HG02870 (cell line): ENCODE results near the gene ZYG11B.
"Not testable (repeated sequence)": the region's sequence is repeated elsewhere in the genome, so short reads cannot be mapped to it uniquely, and the experiment has no call there.

Experiments
- ATAC-seq: cut with Tn5 transposase; IDR thresholded peaks from one replicate; pipeline ENCODE4 v1.9.1; 2021; ENCODE audit warnings: mild to moderate bottlenecking, moderate library complexity; ENCODE audit not compliant: unreplicated experiment

The ZYG11B gene

DNA sequence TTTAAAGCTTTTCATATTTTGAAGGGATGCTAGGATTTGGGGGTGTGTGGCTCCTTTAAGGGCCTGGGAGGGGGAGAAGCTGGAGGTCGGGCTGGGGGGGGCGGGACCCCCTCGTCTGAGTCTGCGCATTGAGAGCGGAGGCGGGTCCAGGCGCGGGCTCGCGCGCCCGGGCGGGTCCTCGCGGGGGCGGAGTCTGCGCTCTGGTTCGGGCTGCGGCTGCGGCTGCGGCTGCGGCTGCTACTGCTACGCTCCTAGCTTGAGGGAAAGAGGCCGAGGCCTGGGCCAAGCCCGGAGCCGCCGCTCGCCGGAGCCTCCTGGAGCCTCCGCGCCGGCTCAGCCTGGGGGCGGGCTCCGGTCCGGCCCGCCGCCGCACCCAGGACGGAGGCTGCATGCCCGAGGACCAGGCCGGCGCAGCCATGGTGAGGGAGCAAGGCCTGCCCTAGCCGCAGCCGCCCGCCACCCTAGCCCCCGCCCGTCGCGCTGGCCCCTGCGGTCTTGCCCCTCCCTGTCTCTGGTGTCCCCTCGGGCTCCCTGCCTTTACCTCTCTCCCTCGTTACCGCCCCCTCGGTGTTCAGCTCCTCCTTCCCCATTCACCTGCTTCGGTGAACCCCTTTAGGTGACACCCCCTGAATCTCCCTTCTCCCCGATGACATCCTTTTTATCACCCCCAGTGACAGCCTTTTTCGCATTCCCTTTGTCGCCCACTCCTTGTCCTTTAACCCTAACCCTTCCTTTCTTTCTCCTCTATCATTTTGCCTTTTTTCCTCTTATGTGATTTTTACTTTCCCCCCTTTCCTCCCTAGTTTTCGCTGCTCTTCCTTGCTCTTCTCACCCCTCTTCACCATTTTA lies at the start of gene ZYG11B:
Gene ZYG11B, plus strand, starts transcription at position 189 of the 849 bp plus-strand sequence. Its CDS starts 201 bp downstream, at position 390.
- peak; percentile 92 for ATAC-seq

DNA sequence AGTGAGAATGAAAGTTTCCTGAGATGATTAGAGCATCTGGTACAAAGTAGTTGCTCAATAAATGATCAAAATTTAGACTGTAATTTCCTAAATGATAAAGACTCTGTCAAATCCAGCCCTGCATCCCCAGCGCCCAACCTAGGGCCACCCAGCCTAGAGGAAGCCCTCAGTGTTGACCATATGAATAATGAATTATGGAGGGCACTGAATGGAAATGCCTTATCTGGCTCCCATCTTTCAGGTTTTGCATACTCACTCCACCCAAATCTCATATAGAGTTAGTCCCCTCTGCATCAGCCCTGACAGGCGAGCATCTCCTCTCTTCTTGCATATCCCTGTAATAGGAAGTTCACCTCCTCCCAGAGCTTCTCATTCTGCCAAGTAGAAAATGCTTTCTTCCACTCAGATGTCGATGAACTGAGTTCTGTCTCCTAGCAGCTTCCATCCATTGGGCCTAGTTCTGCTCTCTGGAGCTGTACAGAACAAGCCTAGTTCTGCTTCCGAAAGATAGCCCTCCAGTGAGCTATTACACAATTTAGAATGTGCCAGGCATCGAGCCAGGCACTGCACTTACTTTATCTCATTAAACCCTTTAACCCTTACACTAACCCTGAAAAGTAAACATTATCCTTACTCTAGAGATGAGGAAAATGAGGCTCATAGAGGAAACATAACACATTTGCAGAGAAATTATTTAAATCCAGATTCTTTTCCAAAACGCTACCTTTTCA lies 49.0 kb upstream of the ZYG11B start:
- no peak for ATAC-seq

DNA sequence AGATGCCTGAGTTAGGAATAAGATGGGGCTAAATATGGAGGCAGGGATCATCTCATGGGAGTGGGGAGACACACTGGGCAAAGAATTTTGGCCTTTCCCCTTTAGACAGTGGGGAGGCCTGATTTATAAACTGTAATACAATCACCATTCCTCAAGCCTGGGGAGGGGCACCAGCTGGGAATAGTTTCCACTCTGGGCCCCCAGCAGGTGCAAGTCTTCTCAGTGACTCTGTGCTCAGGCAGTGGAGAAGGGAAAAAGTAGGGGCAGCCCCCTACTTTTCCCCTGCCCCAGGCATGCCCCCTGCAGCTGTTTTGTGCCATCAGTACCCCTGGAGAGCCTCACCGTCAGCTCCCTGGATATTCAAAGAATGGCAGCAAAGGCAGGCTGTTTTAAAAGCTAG lies 47.2 kb upstream of the ZYG11B start:
- no peak for ATAC-seq

DNA sequence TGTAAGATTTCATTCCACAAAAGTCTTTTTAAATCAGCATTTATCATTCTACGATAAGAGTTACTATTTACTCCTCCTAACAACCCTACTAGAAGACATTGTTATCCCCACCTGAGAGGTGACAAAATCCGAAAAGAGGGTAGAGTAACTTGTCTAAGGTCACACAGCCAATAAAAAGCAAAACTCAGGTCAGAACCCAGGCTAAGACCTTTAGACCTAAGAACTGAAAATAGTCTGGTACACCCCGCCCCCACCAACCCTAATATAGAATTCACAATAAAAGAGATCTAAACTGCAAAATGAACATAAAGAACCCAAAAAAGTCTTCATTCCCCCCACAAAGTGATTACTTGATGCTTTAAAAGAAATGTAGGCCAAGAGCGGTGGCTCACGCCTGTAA lies 46.8 kb upstream of the ZYG11B start:
- ATAC-seq = no peak

DNA sequence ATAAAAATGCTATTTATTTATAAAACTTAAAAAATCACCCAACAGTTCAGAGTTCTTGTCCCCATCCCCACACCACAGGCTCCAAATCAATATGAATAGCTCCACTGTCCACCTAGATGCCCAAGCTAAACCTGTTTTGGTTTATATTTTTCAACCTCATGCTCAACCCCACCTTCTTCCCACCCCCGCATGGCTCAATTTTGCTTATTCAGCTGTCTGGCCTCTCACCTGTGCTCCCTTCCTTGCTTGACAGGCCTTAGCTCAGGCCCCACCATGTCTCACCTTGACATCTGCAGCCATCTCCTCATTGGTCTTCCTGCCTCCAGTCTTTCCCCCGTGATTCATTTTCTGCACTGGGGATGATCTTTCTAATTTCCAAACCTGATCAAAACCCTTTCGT lies 45.9 kb upstream of the ZYG11B start:
- ATAC-seq = no peak

DNA sequence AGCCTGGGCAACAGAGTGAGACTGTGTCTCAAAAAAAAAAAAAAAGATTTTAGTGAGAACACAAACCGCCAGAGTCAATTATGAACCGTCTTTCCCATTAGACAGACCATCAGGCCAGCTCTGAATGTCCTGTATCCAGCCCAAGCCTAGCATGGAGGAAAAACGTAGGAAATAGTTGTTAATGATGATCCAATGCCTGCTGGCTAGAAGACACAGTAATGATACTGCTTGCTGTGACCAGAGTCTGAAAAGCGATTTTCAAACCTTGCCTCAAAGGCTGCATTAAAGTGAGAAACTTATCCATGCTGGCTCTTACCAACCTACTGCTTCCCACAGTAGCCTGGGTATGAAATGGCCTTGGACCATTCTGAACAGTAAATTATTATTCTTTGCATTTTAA lies 45.1 kb upstream of the ZYG11B start:
- ATAC-seq = no peak

DNA sequence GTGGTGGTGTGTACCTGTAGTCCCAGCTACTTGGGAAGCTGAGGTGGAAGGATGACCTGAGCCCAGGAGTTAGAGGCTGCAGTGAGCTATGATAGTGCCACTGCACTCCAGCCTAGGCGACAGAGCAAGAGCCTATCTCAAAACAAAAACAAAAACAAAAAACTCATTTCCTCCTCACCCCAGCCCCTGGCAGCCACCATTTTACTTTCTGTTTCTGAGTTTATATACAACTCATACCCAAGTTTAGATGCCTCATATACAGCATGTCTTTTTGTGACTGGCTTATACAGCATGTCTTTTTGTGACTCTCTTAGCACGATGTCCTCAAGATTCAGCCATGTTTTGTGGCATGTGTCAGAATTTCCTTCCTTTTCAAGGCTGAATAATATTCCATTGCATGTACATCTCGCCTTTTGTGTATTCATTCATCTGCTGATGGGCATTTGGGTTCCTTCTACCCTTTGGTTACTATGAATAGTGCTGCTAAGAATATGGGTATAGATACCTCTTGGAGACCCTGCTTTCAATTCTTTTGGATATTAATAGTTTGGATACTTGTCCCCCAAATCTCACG lies 42.8 kb upstream of the ZYG11B start:
- no peak for ATAC-seq

DNA sequence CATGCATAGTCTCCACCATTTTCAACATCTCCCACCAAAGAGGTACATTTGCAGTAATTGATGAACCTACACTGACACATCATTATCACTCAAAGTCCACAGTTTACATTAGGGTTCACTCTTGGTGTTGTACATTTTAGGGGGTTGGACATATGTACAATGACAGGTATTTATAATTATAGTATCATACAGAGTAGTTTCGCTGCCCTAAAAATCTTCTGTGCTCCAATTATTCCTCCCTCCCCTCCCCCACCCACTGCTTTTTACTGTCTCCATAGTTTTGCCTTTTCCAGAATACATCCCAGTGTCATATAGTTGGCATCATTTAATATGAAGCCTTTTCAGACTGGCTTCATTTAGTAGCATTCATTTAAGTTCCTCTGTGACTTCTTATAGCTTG lies 41.7 kb upstream of the ZYG11B start:
- ATAC-seq = no peak

DNA sequence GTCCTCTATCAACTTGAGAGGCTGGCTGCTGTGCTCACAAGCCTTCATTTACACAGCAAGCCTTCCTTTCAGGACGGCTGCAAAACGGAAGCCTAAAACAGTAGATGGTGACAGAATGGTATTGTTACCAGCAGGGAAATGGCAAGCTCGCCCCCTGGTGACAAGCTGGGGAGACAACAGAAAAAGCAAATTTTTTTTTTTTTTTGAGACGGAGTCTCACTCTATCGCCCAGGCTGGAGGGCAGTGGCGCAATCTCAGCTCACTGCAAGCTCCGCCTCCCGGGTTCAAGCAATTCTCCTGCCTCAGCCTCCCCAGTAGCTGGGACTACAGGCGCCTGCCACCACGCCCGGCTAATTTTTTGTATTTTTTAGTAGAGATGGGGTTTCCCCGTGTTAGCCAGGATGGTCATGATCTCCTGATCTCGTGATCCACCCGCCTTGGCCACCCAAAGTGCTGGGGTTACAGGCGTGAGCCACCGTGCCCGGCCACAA lies 39.9 kb upstream of the ZYG11B start:
- peak; percentile 82 for ATAC-seq

DNA sequence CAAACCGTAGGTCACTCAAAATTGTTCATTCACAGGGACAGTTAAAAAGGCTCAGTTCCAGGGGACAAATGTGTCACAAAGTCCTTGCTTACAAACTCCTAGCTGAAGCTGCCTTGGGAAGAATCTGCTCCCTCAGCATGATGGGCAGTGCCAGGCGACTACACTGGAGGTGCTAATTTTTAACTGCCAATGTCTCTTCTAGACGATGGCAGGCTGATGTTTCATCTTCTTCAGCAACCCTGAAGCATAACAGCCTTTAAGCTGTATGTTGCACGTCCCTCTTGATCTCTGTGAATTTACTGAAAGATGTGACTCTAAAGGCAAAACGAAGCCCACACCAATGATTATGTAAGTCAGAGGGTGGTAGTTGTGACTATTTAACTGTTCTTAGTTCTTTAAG lies 39.4 kb upstream of the ZYG11B start:
- ATAC-seq = no peak

DNA sequence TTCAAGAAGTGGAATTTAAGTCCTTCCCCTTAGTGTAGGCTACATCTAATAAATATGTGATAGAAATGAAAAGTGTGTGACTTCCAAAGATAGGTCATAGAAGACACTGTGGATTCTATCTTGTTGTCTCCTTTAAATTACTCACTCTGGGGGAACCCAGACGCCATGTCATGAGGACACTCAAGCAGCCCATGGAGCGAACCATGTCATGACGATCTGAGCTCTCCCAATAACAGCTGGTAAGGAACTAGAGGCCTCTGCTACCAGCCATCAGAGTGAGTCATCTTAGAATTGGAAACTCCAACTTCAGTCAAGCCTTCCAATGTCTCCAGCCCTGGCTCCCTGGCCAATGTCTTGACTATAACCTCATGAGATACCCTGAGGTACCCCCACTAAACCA lies 34.4 kb upstream of the ZYG11B start:
- no peak for ATAC-seq

DNA sequence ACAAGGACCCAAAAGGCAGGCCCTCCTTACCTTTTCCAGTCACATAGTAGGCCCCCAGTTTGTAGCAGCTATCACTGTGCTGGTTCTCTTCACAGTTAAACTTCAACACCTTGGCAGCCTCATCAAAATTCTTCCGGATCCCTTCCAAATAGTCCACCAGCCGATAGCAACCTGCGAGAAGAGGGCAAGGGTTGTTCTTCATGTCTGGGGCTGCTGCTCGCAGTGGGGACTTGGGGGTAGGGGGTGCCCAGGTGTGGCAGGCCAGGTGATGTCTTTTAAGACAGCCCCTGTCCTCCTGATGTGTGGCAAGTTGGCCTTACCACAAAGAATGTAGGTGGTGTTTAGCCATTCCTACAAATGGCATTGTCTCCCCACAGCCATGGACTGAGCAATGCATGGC lies 33.6 kb upstream of the ZYG11B start:
- ATAC-seq = no peak

DNA sequence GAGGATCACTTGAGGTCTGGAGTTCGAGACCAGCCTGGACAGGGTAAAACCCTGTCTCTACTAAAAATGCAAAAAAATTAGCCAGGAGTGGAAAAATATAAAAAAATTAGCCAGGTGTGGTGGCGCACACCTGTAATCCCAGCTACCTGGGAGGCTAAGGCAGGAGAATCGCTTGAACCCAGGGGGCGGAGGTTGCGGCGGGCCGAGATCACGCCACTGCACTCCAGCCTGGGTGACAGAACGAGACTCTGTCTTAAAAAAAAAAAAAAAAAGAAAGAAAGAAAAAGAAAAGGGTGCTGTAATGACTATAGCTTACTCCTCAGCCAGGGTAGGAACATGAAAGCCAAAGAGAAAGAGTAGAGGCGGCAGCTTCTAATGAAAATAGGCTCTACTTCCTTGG lies 32.9 kb upstream of the ZYG11B start:
- not testable (repeated sequence) for ATAC-seq

DNA sequence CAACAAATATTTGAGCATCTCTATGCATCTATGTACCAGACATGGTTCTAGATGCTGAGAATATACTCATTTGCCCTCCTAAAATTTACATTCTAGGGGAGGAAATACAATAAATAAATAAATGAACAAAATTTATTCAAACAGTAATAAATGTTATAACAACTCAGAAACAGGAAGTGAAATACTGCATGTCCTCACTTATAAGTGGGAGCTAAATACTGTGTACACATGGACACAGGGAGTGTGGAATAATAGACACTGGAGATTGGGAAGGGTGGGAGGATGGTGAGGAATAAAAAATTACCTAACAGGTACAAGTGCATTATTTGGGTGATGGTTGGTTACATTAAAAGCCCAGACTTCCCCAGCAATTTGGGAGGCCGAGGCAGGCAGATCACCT lies 32.4 kb upstream of the ZYG11B start:
- ATAC-seq = no peak

DNA sequence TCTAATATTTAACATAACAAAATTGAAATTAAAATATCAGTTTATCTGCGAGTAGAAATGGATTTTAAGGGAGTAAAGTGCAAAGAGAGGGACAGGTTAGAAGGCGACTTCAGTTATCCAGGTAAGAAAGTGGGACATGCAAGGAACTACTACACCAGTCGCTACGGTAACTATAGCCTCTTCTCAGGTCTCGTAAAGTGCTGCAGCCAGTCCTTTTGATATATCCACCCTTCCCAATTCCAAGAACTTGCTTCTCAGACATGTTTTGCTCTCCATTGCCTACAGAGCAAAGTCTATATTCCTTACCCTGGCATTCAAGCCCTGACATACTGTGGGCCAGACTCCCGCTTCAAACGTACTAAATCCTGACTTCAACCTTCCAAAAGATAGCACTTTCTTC lies 30.6 kb upstream of the ZYG11B start:
- no peak for ATAC-seq

DNA sequence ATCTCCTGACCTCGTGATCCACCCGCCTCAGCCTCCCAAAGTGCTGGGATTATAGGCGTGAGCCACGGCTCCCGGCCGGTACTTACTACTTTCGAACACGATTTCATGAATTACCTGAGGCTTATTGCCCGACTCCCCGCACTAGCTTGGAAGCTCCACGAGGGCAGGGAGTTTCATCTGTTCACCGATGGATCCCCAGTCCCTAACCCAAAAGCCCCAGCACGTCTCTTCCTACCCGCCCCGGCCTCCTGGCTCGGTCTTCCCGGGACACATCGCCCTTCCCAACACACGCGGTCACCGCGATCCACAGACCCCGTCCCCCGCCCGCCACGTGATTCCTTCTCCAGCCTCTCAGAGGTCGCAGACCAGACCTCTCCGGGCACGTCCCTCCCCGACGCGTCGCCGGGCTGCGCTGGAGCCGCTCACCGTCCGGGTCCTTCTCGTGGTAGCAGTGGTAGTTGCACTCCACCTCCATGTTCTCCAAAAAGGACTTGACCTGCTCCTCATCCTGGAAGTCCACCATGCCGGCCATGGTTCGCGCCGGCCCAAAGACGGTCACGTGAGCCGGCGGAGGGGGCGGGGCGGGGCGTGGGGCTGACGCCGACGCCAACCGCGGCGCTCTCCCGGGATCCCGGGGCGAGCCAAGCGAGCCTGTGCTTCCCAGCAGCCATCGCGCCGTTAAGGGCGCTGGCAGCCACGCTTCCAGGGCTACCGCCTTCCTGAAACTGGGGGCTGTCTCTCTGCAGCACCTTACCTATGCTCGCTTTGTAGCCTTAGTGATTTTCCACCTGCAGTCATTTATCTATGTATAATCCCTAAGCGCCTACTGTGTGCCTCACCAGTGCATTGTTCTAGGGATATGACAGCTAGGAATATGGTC lies 28.2 kb upstream of the ZYG11B start, which contains the start of gene COA7:
Gene COA7, minus strand, starts transcription at position 553 of the 880 bp plus-strand sequence. Its CDS starts 21 bp downstream, at position 532.
- ATAC-seq = peak; percentile 35

DNA sequence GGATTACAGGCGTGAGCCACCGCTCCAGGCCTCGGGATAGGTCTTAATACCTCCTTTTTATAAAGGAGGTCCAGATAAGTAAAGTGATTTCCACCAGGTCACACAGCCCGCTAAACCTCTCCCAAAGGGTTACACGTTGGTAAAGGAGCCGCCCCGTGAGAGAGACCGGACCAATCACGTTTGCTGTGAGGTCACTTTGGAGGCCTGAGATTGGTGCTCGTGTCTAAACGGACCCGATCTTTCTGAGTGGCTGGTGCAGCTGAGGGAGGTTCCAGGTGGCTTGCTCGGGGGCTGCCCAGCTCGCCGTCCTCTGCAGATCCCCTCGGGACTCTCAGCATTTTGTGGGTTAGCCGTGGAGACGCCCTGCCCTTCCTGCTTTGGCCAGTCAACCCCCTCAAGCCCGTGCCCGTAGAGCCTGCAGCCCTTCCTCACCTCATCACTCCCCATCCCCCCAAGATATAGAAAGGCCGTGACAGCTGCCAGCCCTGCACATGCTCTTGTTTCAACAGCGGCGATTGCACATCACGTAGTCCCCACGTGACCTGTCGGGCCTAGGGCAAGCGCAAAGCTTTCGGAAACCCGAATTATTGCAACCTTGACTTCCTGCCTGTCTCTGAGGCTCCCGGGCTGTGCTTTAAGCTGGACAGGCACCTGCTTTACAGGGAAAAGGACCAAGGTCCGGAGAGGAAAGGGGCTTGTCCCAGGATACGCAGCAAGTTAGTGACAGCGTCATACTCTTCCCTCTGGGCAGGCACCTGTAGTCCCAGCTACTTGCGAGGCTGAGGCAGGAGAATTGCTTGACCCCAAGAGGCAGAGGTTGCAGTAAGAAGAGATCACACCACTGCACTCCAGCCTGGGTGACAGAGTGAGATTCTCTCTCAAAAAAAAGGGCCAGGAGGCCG lies 23.1 kb upstream of the ZYG11B start:
- peak; percentile 89 for ATAC-seq

DNA sequence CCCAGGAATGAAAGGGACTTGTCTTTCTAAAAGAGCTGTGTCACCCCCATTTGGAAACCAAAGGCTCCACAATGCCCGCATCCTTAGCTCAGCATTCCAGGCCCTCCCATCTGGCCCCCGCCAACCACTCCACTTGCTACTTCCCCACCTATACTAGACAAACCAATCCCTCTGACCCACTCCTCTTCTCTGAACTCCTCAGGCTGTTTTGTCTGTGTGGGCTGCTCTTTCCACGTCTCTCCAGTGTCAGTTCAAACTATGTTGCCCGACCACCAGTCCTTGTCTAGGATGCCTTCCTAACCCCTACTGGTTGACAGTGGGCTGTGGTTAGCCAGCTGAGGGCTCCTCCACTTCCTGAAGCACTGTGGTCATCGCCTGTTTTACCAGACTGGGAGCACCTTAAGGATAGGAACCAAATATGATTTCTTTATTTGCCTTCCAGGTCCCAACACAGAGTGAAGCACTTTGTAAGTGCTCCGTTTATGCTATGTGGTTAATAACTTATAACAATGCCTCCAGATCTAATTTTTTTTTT lies 20.1 kb upstream of the ZYG11B start:
- no peak for ATAC-seq
